SH-SY5Y (cell line): ENCODE measurements around the gene TERC.

Source experiments
- GATA2 ChIP-seq: IDR thresholded peaks from 2 replicates; pipeline ENCODE4 v1.6.1; 2011; ENCODE audit warnings: mild to moderate bottlenecking, low read depth, low read length
- GATA3 ChIP-seq: IDR thresholded peaks from 2 replicates; pipeline ENCODE4 v1.6.1; 2011; ENCODE audit warnings: low read depth, mild to moderate bottlenecking, low read length, moderate library complexity

Gene TERC

DNA sequence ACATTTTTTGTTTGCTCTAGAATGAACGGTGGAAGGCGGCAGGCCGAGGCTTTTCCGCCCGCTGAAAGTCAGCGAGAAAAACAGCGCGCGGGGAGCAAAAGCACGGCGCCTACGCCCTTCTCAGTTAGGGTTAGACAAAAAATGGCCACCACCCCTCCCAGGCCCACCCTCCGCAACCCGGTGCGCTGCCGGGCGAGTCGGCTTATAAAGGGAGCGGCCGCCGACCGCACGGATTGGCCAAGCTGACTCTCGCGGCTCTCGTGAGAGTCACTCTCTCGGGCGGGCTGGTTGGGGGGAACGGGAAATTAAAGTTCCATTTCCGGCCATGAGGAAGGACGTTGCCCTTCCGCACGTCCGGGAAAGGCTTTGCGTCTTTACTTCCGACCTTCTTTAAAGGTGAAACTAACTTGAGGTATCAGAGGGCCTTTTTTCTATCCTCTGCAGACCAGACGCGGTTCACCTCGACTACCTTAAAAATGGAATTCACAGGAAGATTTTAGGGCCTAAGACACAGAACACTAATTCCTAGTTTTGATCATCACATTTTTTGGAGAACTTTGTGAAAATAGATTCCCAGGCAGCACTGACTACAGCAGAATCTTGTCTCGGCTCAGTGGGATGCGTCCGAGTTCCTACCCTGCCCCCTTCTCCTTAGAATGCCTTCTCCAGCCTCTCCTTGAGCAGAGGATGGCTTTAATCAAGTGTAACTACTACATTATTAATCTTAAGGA lies at the start of gene TERC:
Gene TERC (minus strand): TSS at position 179 of the 731 bp plus-strand sequence.
- TF ChIP-seq GATA3 (no peak), GATA2 (no peak)

DNA sequence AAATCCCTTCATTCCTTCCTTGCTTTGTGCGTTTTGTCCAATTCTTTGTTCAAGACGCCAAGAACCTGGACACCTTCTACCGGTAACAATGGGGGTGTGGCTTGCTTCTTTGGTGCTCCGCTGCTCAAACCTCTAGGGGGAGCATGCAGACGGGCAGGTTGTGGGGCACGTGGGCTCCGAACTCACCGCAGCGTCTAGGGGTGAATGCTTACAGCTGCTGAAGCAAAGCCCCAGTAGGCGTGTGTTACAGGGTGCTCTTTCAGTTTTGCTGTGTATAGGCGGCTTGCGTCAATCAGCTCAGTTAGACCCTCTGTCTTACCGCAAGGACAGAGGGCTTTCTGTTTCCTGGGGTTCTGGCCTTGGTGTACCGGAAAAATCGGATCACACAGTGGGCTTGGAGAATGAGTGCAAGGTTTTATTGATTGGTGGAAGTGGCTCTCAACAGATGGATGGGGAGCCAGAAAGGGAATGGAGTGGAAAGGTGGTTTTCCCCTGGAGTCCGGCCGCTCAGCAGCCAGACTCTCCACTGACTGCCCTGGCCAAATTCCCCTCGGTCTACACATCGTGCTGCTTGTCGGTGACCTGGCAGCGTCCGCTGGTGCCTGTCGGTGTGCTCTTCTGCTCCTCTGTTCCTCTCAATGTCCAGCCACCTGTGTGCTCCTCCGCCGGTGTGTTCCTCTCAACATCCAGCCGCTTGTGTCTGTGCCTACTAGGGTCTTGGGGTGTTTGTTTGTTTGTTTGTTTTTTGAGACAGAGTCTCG lies 49.1 kb upstream of the TERC start:
- TF ChIP-seq GATA2 (no peak), GATA3 (no peak)

- TF ChIP-seq GATA3, result no peak
- TF ChIP-seq GATA2, result no peak
These were observed 48.4 kb upstream of the TERC start for GRCh38 chr3:169813278-169813677.

- TF ChIP-seq GATA3, result no peak
- TF ChIP-seq GATA2, result no peak; the same call in 1 of the 2 replicates
These were observed 47.7 kb upstream of the TERC start, which contains the start of the genes LRRC34 and LRRIQ4 for GRCh38 chr3:169812332-169813235. Gene LRRC34 (minus strand): TSS chr3:169812904. CDS start chr3:169812548, 356 bp downstream. Gene LRRIQ4 (plus strand): TSS chr3:169812870. CDS start chr3:169821922, 9,052 bp downstream.

GRCh38 chr3:169811631-169812331 lies 46.9 kb upstream of the TERC start:
- TF ChIP-seq GATA2 (peak; percentile 31; the same call in 1 of the 2 replicates), GATA3 (no peak)

DNA sequence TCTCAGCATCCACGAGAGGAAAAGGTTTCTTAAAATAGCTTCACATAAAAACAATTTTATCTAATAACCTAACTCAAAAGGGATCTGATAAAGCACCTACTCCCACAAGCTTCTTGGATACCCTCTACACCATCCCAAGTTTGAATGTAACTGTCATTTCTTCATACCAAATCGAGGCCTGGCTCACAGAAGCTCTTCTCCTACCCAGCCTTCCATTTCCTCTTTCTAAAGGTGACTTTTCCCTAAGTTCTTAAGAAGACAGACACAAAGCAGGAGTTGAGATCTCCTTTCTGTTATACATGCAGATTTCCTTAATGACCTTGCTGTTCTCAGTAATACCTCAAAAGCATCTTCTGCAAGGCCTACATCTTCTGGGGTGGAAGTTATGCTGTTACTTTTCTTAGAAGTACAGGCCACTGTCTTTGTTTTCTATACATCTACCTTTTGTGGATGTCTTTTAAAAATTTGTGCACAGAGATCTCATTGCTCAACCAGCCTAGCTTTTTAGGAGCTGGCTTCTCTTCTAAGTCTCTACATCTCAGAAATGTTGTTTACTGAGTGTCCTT lies 44.5 kb upstream of the TERC start:
- no peak for TF ChIP-seq GATA3
- TF ChIP-seq GATA2, result no peak

DNA sequence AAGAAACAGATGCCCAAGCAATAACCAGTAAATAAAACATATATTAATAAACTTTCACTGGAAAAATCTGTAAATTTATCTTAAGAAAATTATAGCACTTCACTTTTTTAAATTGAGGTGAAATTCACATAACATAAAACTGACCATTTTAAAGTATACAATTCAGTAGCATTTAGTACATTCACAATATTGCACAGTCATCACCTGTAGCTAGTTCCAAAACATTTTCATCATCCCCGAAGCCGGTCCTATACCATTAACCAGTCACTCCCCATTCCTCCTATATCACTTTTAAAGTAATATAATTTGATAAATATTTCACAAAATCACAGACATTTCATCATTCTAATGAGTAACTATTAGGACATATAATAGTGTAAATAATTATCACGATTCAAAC lies 39.8 kb upstream of the TERC start:
- TF ChIP-seq GATA3 (no peak), GATA2 (no peak)

DNA sequence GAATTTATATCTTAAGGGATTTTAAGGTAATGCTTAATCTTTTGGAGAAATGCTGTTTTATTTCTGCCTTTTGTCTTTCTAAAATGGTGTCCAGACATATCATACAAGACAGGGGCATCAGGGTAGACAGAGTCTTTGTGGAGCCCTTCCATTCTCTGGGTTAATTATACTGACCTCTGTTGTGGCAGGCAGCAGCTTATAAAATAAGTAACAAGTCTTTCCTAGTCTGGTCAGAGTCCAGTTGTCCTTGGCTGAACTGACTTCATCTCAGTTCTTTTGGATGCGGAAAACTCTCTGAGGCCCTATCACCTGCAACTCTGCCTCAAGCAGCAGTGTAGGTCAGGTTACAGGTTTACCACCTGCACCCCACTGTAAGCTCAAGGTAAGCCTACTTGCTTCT lies 27.5 kb upstream of the TERC start:
- TF ChIP-seq GATA3, result no peak
- TF ChIP-seq GATA2, result no peak

- TF ChIP-seq GATA3, result no peak
- no peak for TF ChIP-seq GATA2
These were observed 26.0 kb upstream of the TERC start for GRCh38 chr3:169790687-169791429.

- TF ChIP-seq GATA3, result no peak
- TF ChIP-seq GATA2, result no peak
These were observed 25.4 kb upstream of the TERC start for GRCh38 chr3:169790219-169790618.

DNA sequence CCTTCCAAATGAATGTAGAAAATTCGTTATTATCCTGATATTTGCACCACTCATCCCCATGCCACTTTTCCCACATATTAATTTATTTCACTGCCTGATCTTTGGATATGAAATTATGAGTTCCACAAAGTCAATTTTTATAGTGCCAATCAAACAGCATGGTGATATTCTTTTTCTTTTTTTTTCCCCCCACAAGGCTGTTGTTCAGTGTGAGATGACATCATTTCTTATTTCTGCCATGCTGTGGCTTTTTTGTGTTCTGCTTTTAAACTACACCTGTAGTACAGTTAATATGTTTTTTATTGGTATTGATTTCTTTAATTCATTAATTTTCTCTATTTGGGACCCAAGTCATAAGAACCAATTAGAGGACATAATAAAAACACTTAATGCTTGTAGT lies 22.9 kb upstream of the TERC start:
- TF ChIP-seq GATA2 (no peak), GATA3 (no peak)

GRCh38 chr3:169787120-169787519 lies 22.3 kb upstream of the TERC start:
- no peak for TF ChIP-seq GATA2
- no peak for TF ChIP-seq GATA3

- TF ChIP-seq GATA3, result no peak
- TF ChIP-seq GATA2, result no peak
These were observed 16.5 kb upstream of the TERC start for GRCh38 chr3:169781209-169781855.
